Spleen (tissue), 11 donors: ENCODE measurements around the gene LMX1A. TPM values are rescaled to one million over a fixed set of nuclear protein-coding genes. Genes with fewer than 3 reads are reported as not detected.

Experiments used
- DNase-seq: peaks from one replicate; pipeline ENCODE4 v3.0.0-alpha.2; 2020
- H3K27ac ChIP-seq, 8 donors: fragments of 200-600 bp; sonication (generic) in 7 of 8; 1 replicate in 4 of 8; 2 replicates in 4 of 8; pipeline versions ENCODE4 v1.5.0 to v1.8.0; 2016 to 2021; ENCODE audit warnings: inconsistent platforms in 4 of 8, mild to moderate bottlenecking in 4 of 8, moderate library complexity in 1 of 8
- H3K27me3 ChIP-seq, 7 donors: fragments of 200-600 bp; sonication (generic) in 6 of 7; replicated peaks in 1 of 7; 1 replicate in 4 of 7; 2 replicates in 3 of 7; pipeline versions ENCODE4 v1.5.0 to v1.8.0; 2016 to 2021; ENCODE audit warnings: inconsistent platforms in 3 of 7, mild to moderate bottlenecking in 1 of 7
- H3K36me3 ChIP-seq, 6 donors: fragments of 200-600 bp; sonication (generic) in 5 of 6; 1 replicate in 4 of 6; 2 replicates in 2 of 6; pipeline versions ENCODE4 v1.5.0 to v1.8.0; 2016 to 2021; ENCODE audit warnings: inconsistent platforms in 2 of 6
- H3K4me1 ChIP-seq, 6 donors: fragments of 200-600 bp; sonication (generic) in 5 of 6; 1 replicate in 3 of 6; 2 replicates in 3 of 6; pipeline versions ENCODE4 v1.5.0 to v1.8.0; 2016 to 2021; ENCODE audit warnings: inconsistent platforms in 3 of 6
- H3K4me3 ChIP-seq, 8 donors: fragments of 200-600 bp; sonication (generic) in 7 of 8; 1 replicate in 4 of 8; 2 replicates in 4 of 8; pipeline versions ENCODE4 v1.5.0 to v1.8.0; 2016 to 2021; ENCODE audit warnings: inconsistent platforms in 4 of 8, mild to moderate bottlenecking in 4 of 8, moderate library complexity in 2 of 8
- H3K9me3 ChIP-seq, 8 donors: fragments of 200-600 bp; sonication (generic) in 7 of 8; 1 replicate in 4 of 8; 2 replicates in 4 of 8; pipeline versions ENCODE4 v1.5.0 to v1.8.0; 2016 to 2021; ENCODE audit warnings: inconsistent platforms in 4 of 8
- CTCF ChIP-seq, 11 experiments: fragments of 200-600 bp in 7 of 11; fragments of 450-650 bp in 4 of 11; sonication (generic) in 4 of 11; IDR thresholded peaks in 8 of 11; conservative IDR thresholded peaks in 3 of 11; 1 replicate in 7 of 11; 2 replicates in 4 of 11; pipeline versions ENCODE4 v1.4.0 to v1.8.0; 2016 to 2021; ENCODE audit warnings: antibody characterized with exemption in 11 of 11, inconsistent platforms in 4 of 11, mild to moderate bottlenecking in 1 of 11
- POLR2A ChIP-seq, 3 donors: fragments of 450-650 bp; IDR thresholded peaks; one replicate each; pipeline ENCODE4 v1.5.1; 2017; ENCODE audit warnings: antibody characterized with exemption in 3 of 3, mild to moderate bottlenecking in 1 of 3
- POLR2AphosphoS5 ChIP-seq, 3 donors: sonication (generic); formaldehyde crosslinking; IDR thresholded peaks; one replicate each; pipeline ENCODE4 v1.5.1; 2017; ENCODE audit warnings: antibody characterized with exemption in 3 of 3
- WGBS, 5 donors: extraction: QIAGEN DNeasy Blood & Tissue Kit in 3 of 5; methylation state at CpG; one replicate each; pipeline versions ENCODE4 v1.1.5 to v1.1.7; 2013 to 2018; 5-methylcytosine and 5-hydroxymethylcytosine counted together
- intact Hi-C: fragments of 100-400 bp; cut with DNase I; formaldehyde crosslinking; loops from one replicate; pipeline ENCODE4 v1.15.0; 2023; ENCODE audit warnings: low total_unique reads
- polyA plus RNA-seq, 3 donors: library from polyadenylated mRNA; stranded (reverse); fragments of 200-250 nt; gene quantifications; one replicate each; pipeline ENCODE4 v1.2.1, GENCODE V29; 2013
- total RNA-seq, 7 donors: library from RNA; depleted of rRNA in 3 of 7; stranded (reverse); fragments of >200 nt in 3 of 7; fragmentation: NEBNext Ultra II Directional in 4 of 7; extraction: Animal tissue kit (Norgen Biotek cat#: 25700) in 4 of 7; gene quantifications; one replicate each; pipeline versions ENCODE4 v1.1.0 to v1.2.1, GENCODE V29; 2016 to 2021
- donor health status: healthy with polysubstance abuse.
- donor health status: DM: no; HTN: no; CAD: no; lungs with moderate emphysema.
- donor health status: DM: no; HTN: no; CAD: no.
- donor health status: Bipolar disorder and iron deficiency.
- donor health status: healthy.
- donor health status: DM: no; HTN: no; CAD: no.
- donor health status: DM: yes; HTN: yes; CAD: no.

The LMX1A gene
- total and polyA plus RNA-seq, 10 donors = not detected

- no peaks in the 10 kb centered on the region for H3K36me3 ChIP-seq
- no peak overlapping the region for H3K4me3 ChIP-seq
- no peaks in the 10 kb centered on the region for H3K4me1 ChIP-seq
- peaks cover 0 to 23% (median 0%) of the 10 kb centered on the region in 7 donors for H3K27me3 ChIP-seq
- no peak overlapping the region for H3K27ac ChIP-seq
- TF ChIP-seq POLR2A (IDR thresholded peaks at IDR 0.05) (no peak), CTCF (IDR thresholded peaks at IDR 0.05 in 8 of 11, conservative IDR thresholded peaks at IDR 0.05 in 3 of 11) (no peak), POLR2AphosphoS5 (IDR thresholded peaks at IDR 0.05) (no peak)
- peaks cover 0 to 10% (median 0%) of the 10 kb centered on the region in 8 donors for H3K9me3 ChIP-seq
- intact Hi-C loops = no loop called here
- WGBS, 5 donors = 57 to 72% (median 64%) methylated on average over 3 of the region's 3 CpGs
- no peak for DNase-seq
Measured at GRCh38 chr1:165330483-165330882, 26.0 kb downstream of the LMX1A start.

- H3K27me3 ChIP-seq = peaks cover 0 to 27% (median 2%) of the 10 kb centered on the region in 7 donors
- intact Hi-C loops = no loop called here
- TF ChIP-seq CTCF (IDR thresholded peaks at IDR 0.05 in 8 of 11, conservative IDR thresholded peaks at IDR 0.05 in 3 of 11) = no peak
- no peak for TF ChIP-seq POLR2AphosphoS5 (IDR thresholded peaks at IDR 0.05)
- no peak for TF ChIP-seq POLR2A (IDR thresholded peaks at IDR 0.05)
Measured at GRCh38 chr1:165329104-165329503, 27.4 kb downstream of the LMX1A start.

DNA sequence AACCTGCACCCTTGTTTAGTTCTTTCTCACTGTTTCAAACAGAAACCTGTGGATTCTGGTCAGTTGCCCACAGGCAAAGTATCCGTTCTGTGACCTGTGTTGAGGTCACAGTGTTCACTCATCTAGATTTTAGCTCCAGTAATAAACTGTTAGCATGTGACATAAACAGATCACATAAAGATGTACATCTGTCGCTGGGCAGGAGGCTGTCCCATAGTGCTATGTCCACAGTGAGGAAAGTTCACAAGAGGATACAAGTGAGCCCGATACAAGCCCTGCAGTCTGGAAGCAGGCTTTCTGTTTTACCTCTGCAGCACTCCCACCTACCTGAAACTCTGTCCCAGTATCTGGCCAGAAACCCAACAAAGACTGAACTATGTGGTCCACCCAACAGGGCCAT is 28.4 kb downstream of the LMX1A start:
- Histone ChIP-seq H3K9me3 (peaks cover 0 to 10% (median 0%) of the 10 kb centered on the region in 8 donors), H3K27ac (no peak overlapping the region), H3K4me1 (no peaks in the 10 kb centered on the region), H3K4me3 (no peak overlapping the region), H3K27me3 (peaks cover 0 to 36% (median 4%) of the 10 kb centered on the region in 7 donors), H3K36me3 (no peaks in the 10 kb centered on the region)
- 71 to 86% (median 79%) methylated on average over 3 of the region's 3 CpGs for WGBS, 5 donors
- no peak for DNase-seq
- TF ChIP-seq CTCF (IDR thresholded peaks at IDR 0.05 in 8 of 11, conservative IDR thresholded peaks at IDR 0.05 in 3 of 11) = no peak
- TF ChIP-seq POLR2A (IDR thresholded peaks at IDR 0.05) = no peak
- TF ChIP-seq POLR2AphosphoS5 (IDR thresholded peaks at IDR 0.05) = no peak
- intact Hi-C loops = no loop called here

More at GRCh38 chr1:165329104-165329503, 27.4 kb downstream of the LMX1A start:
- DNase-seq = no peak
- 76 to 84% (median 77%) methylated on average over 5 of the region's 5 CpGs for WGBS, 5 donors
- Histone ChIP-seq H3K27ac (no peak overlapping the region), H3K4me3 (no peak overlapping the region), H3K36me3 (no peaks in the 10 kb centered on the region), H3K9me3 (peaks cover 0 to 10% (median 0%) of the 10 kb centered on the region in 8 donors), H3K4me1 (no peaks in the 10 kb centered on the region)

DNA sequence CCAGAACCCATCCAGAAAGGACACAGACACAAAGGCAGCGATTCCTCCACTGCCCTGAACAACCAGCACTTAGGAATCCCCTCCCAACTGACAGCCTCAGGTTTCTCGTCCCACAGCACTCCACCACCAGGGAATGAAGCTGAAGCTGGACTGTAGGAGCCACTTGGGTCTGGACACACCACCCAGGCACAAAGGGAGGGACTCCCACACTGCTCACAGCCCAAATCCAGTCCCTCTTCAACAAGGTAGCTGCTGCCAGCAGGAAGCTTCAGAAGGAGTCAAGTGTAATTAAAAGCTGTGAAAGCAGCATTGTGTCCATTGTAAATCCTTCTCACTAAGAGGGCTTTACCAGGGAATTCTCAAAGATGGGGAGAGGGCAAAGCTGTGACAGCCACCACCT is 29.0 kb downstream of the LMX1A start:
- 68 to 80% (median 70%) methylated on average over 2 of the region's 2 CpGs for WGBS, 5 donors
- no peak overlapping the region for H3K4me3 ChIP-seq
- H3K9me3 ChIP-seq = peaks cover 0 to 10% (median 0%) of the 10 kb centered on the region in 8 donors
- intact Hi-C loops = no loop called here
- peaks cover 0 to 38% (median 4%) of the 10 kb centered on the region in 7 donors for H3K27me3 ChIP-seq
- H3K4me1 ChIP-seq = no peaks in the 10 kb centered on the region
- H3K27ac ChIP-seq = no peak overlapping the region
- DNase-seq = no peak
- TF ChIP-seq POLR2A (IDR thresholded peaks at IDR 0.05) (no peak), POLR2AphosphoS5 (IDR thresholded peaks at IDR 0.05) (no peak)
- H3K36me3 ChIP-seq = no peaks in the 10 kb centered on the region
